NCI-H2107 treated with DMSO at 0.1 percent for 48 hours (cell line): ENCODE results near the gene LIPI.
A peak's percentile ranks its signal among the peaks of the same experiment; 100 is the strongest.
"Not testable (repeated sequence)": the region's sequence is repeated elsewhere in the genome, so short reads cannot be mapped to it uniquely, and the experiment has no call there.

Experiments used
- DNase-seq: peaks from one replicate; lab custom pipeline; 2025; ENCODE audit not compliant: unreplicated experiment; lab: John Stamatoyannopoulos, UW

Gene LIPI

GRCh38 chr21:14210738-14211137 is at the start of gene LIPI:
LIPI (minus strand) TSS chr21:14210955; CDS start chr21:14210845, 110 bp downstream.
- no peak for DNase-seq

- no peak for DNase-seq
Observed at GRCh38 chr21:14260174-14260764, 49.5 kb upstream of the LIPI start.

GRCh38 chr21:14259747-14260146 is 49.0 kb upstream of the LIPI start:
- DNase-seq: peak; percentile 65

- no peak for DNase-seq
Observed at GRCh38 chr21:14251336-14251735, 40.6 kb upstream of the LIPI start.

- DNase-seq: no peak
Observed at GRCh38 chr21:14245711-14246110, 35.0 kb upstream of the LIPI start.

- no peak for DNase-seq
Observed at GRCh38 chr21:14244911-14245310, 34.2 kb upstream of the LIPI start.

- DNase-seq: no peak
Observed at GRCh38 chr21:14243874-14244273, 33.1 kb upstream of the LIPI start.

- no peak for DNase-seq
Observed at GRCh38 chr21:14243461-14243860, 32.7 kb upstream of the LIPI start.

GRCh38 chr21:14241297-14241696 is 30.5 kb upstream of the LIPI start:
- DNase-seq: no peak

- no peak for DNase-seq
Observed at GRCh38 chr21:14239281-14239680, 28.5 kb upstream of the LIPI start.

- DNase-seq: no peak
Observed at GRCh38 chr21:14236180-14236579, 25.4 kb upstream of the LIPI start.

GRCh38 chr21:14235101-14235500 is 24.3 kb upstream of the LIPI start:
- no peak for DNase-seq

- no peak for DNase-seq
Observed at GRCh38 chr21:14229399-14229798, 18.6 kb upstream of the LIPI start.

- no peak for DNase-seq
Observed at GRCh38 chr21:14223365-14223764, 12.6 kb upstream of the LIPI start.

- DNase-seq: peak; percentile 63
Observed at GRCh38 chr21:14215971-14216641, 5.4 kb upstream of the LIPI start, which contains the start of gene RBM11. RBM11 (plus strand) TSS chr21:14216157; CDS start chr21:14216187, 30 bp downstream.

GRCh38 chr21:14213164-14213563 is 2.4 kb upstream of the LIPI start:
- DNase-seq: no peak

GRCh38 chr21:14206222-14206621 is 4.5 kb downstream of the LIPI start:
- DNase-seq: no peak

- DNase-seq: not testable (repeated sequence)
Observed at GRCh38 chr21:14166463-14167223, 44.1 kb downstream of the LIPI start.

GRCh38 chr21:14143999-14144398 is 66.8 kb downstream of the LIPI start:
- no peak for DNase-seq

GRCh38 chr21:14124266-14124665 is 86.5 kb downstream of the LIPI start:
- DNase-seq: no peak

- DNase-seq: no peak
Observed at GRCh38 chr21:14121719-14122118, 89.0 kb downstream of the LIPI start.
